ENCODE data around the gene EDA.

The EDA gene

DNA sequence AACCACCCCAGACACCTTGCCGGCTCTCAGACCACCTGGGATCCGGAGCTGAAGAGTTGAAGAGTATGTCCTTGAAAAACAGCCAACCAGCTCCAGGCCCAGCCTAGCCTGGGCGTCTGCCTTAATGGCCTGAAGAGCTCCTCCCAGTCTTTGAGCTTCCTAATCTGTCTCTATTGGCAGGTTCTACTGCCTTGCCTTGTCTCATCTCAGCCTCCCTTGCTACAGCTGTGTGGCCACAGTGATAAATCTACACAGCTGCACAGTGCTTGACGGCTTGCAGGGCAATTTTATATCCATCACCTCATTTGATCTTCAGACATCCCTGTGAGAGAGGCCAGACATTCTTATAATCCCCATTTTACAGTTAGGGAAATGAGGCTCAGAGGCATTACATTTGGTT lies 413.9 kb downstream of the EDA start:
- Histone ChIP-seq H3K27me3 (ENCODE audit: control insufficient read depth in 5 of 5, insufficient read depth in 4 of 5, low read length in 5 of 5) (peaks cover 0 to 24% (median 18%) of the 10 kb centered on the region in 5 donors), H3K36me3 (ENCODE audit: control insufficient read depth in 5 of 5, insufficient read depth in 5 of 5, low read length in 5 of 5) (no peaks in the 10 kb centered on the region), H3K4me1 (ENCODE audit: control insufficient read depth in 5 of 5, insufficient read depth in 5 of 5, low read length in 5 of 5) (peaks cover 0 to 8% (median 0%) of the 10 kb centered on the region in 5 donors), H3K9me3 (ENCODE audit: control insufficient read depth in 5 of 5, low read length in 5 of 5) (no peaks in the 10 kb centered on the region), H3K4me3 (ENCODE audit: low read depth in 1 of 5, low read length in 5 of 5) (no peak overlapping the region), H3K27ac (ENCODE audit: low read depth, low read length) (no peak overlapping the region), H3K9ac (ENCODE audit: low read length in 5 of 5) (no peak overlapping the region)

DNA sequence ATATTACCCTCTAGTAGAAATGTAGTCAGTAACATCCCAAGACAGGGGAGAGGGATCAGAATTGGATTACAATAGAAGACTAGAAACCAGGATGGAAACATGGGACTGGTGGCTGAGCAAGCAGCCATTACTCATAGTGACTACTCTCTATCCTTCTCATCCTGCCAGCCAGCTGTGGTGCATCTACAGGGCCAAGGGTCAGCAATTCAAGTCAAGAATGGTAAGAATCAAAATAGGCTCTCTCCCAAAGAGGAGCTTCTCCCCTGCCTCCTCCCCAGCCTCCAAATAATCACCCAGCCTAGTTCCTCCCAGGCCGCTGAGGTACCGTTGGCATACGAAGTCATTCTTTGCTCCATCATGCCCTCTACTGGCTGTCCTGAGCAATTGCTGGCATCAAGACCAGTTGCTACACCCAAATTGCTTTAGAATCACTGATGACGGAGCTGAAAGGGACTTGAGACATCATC lies 414.4 kb downstream of the EDA start:
- no peaks in the 10 kb centered on the region for H3K9me3 ChIP-seq (ENCODE audit: control insufficient read depth in 5 of 5, low read length in 5 of 5)
- peaks cover 0 to 23% (median 20%) of the 10 kb centered on the region in 5 donors for H3K27me3 ChIP-seq (ENCODE audit: control insufficient read depth in 5 of 5, insufficient read depth in 4 of 5, low read length in 5 of 5)
- peaks cover 0 to 7% (median 0%) of the 10 kb centered on the region in 5 donors for H3K4me1 ChIP-seq (ENCODE audit: control insufficient read depth in 5 of 5, insufficient read depth in 5 of 5, low read length in 5 of 5)
- H3K4me3 ChIP-seq (ENCODE audit: low read depth in 1 of 5, low read length in 5 of 5), result no peak overlapping the region
- no peaks in the 10 kb centered on the region for H3K36me3 ChIP-seq (ENCODE audit: control insufficient read depth in 5 of 5, insufficient read depth in 5 of 5, low read length in 5 of 5)
- no peak overlapping the region for H3K9ac ChIP-seq (ENCODE audit: low read length in 5 of 5)
- H3K27ac ChIP-seq (ENCODE audit: low read depth, low read length), result no peak overlapping the region

DNA sequence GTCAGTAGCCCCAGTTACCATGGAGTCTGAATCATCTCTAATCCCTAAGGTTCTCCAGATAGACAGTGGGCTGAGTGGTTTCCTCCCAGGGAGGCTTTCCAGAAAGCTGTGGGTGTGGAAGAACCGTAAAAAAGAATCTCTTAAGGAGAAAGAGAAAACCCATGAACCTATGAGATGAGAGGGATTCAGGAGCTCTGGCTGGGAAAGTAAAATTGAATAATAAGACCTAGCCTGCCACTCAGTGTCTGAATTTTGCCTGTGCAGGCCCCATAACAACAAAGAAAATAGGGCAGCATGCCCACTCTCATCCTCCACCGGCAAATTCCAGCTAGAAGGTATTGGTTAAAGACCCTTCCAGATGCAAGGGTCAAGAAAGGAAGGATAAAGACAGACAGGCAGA lies 416.9 kb downstream of the EDA start:
- no peak overlapping the region for H3K27ac ChIP-seq (ENCODE audit: low read depth, low read length)
- peaks cover 0 to 20% (median 17%) of the 10 kb centered on the region in 5 donors for H3K27me3 ChIP-seq (ENCODE audit: control insufficient read depth in 5 of 5, insufficient read depth in 4 of 5, low read length in 5 of 5)

GRCh38 chrX:70033348-70034051 lies 417.6 kb downstream of the EDA start:
- no peaks in the 10 kb centered on the region for H3K9me3 ChIP-seq (ENCODE audit: control insufficient read depth in 5 of 5, low read length in 5 of 5)
- no peak overlapping the region for H3K4me3 ChIP-seq (ENCODE audit: low read depth in 1 of 5, low read length in 5 of 5)
- H3K27ac ChIP-seq (ENCODE audit: low read depth, low read length), result no peak overlapping the region
- peaks cover 0 to 20% (median 14%) of the 10 kb centered on the region in 5 donors for H3K27me3 ChIP-seq (ENCODE audit: control insufficient read depth in 5 of 5, insufficient read depth in 4 of 5, low read length in 5 of 5)
- H3K36me3 ChIP-seq (ENCODE audit: control insufficient read depth in 5 of 5, insufficient read depth in 5 of 5, low read length in 5 of 5), result no peaks in the 10 kb centered on the region
- no peak overlapping the region for H3K9ac ChIP-seq (ENCODE audit: low read length in 5 of 5)
- no peaks in the 10 kb centered on the region for H3K4me1 ChIP-seq (ENCODE audit: control insufficient read depth in 5 of 5, insufficient read depth in 5 of 5, low read length in 5 of 5)

More for the DNA sequence above, 416.9 kb downstream of the EDA start:
- Histone ChIP-seq H3K9ac (ENCODE audit: low read length in 5 of 5) (no peak overlapping the region), H3K4me3 (ENCODE audit: low read depth in 1 of 5, low read length in 5 of 5) (no peak overlapping the region), H3K9me3 (ENCODE audit: control insufficient read depth in 5 of 5, low read length in 5 of 5) (no peaks in the 10 kb centered on the region), H3K36me3 (ENCODE audit: control insufficient read depth in 5 of 5, insufficient read depth in 5 of 5, low read length in 5 of 5) (no peaks in the 10 kb centered on the region), H3K4me1 (ENCODE audit: control insufficient read depth in 5 of 5, insufficient read depth in 5 of 5, low read length in 5 of 5) (no peaks in the 10 kb centered on the region)

DNA sequence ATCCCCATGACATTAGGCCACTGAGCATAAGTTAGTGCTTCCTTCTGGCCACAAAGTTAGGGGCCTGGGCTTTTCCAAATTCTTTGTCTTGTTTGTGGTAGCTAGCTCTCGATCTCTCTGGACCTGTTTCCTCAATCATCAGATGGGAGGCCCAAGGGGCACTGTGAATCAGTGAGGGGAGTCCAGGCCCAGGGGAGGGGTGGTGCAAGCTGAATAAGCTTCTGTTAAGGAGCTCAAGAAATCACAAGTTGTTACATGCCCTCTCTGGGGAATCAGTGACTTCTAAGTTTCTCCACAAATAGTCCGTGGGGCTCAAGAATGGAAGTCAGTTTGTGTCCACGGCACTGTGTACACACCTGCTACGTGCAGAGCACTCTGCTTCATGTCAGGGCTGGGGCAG lies 418.7 kb downstream of the EDA start:
- Histone ChIP-seq H3K27ac (ENCODE audit: low read depth, low read length) (no peak overlapping the region), H3K9me3 (ENCODE audit: control insufficient read depth in 5 of 5, low read length in 5 of 5) (no peaks in the 10 kb centered on the region), H3K36me3 (ENCODE audit: control insufficient read depth in 5 of 5, insufficient read depth in 5 of 5, low read length in 5 of 5) (no peaks in the 10 kb centered on the region), H3K9ac (ENCODE audit: low read length in 5 of 5) (no peak overlapping the region), H3K4me3 (ENCODE audit: low read depth in 1 of 5, low read length in 5 of 5) (no peak overlapping the region), H3K27me3 (ENCODE audit: control insufficient read depth in 5 of 5, insufficient read depth in 4 of 5, low read length in 5 of 5) (peaks cover 0 to 15% (median 10%) of the 10 kb centered on the region in 5 donors), H3K4me1 (ENCODE audit: control insufficient read depth in 5 of 5, insufficient read depth in 5 of 5, low read length in 5 of 5) (no peaks in the 10 kb centered on the region)

- Histone ChIP-seq H3K27ac (ENCODE audit: low read depth, low read length) (no peak overlapping the region), H3K27me3 (ENCODE audit: control insufficient read depth in 5 of 5, insufficient read depth in 4 of 5, low read length in 5 of 5) (peaks cover 0 to 17% (median 10%) of the 10 kb centered on the region in 5 donors), H3K4me3 (ENCODE audit: low read depth in 1 of 5, low read length in 5 of 5) (no peak overlapping the region), H3K36me3 (ENCODE audit: control insufficient read depth in 5 of 5, insufficient read depth in 5 of 5, low read length in 5 of 5) (no peaks in the 10 kb centered on the region), H3K9ac (ENCODE audit: low read length in 5 of 5) (no peak overlapping the region), H3K9me3 (ENCODE audit: control insufficient read depth in 5 of 5, low read length in 5 of 5) (no peaks in the 10 kb centered on the region), H3K4me1 (ENCODE audit: control insufficient read depth in 5 of 5, insufficient read depth in 5 of 5, low read length in 5 of 5) (no peaks in the 10 kb centered on the region)
Observed at GRCh38 chrX:70038515-70038914, 422.6 kb downstream of the EDA start.

DNA sequence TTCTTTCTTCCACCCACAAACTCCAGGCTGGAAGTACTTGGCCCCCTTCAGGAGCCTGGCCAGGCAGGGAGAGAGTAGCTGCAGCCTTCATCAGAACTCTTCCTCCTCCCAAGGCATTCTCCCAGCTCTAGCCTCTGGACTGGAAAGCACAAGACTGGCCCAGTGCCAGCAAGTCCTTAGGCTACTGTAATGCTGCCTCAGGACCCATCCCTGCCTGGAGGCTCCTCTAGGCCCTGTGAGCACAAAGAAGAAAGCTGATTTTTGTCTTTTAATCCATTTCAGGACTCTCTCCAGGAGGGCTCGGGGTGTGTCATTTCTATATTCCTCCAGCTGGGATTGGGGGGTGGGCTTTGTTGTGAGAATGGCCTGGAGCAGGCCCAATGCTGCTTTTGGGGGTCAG lies 423.0 kb downstream of the EDA start:
- Histone ChIP-seq H3K9me3 (ENCODE audit: control insufficient read depth in 5 of 5, low read length in 5 of 5) (no peaks in the 10 kb centered on the region), H3K4me3 (ENCODE audit: low read depth in 1 of 5, low read length in 5 of 5) (no peak overlapping the region), H3K4me1 (ENCODE audit: control insufficient read depth in 5 of 5, insufficient read depth in 5 of 5, low read length in 5 of 5) (no peaks in the 10 kb centered on the region), H3K9ac (ENCODE audit: low read length in 5 of 5) (no peak overlapping the region), H3K27ac (ENCODE audit: low read depth, low read length) (no peak overlapping the region), H3K36me3 (ENCODE audit: control insufficient read depth in 5 of 5, insufficient read depth in 5 of 5, low read length in 5 of 5) (no peaks in the 10 kb centered on the region), H3K27me3 (ENCODE audit: control insufficient read depth in 5 of 5, insufficient read depth in 4 of 5, low read length in 5 of 5) (peaks cover 0 to 19% (median 10%) of the 10 kb centered on the region in 5 donors)

GRCh38 chrX:70039758-70040157 lies 423.8 kb downstream of the EDA start:
- H3K9ac ChIP-seq (ENCODE audit: low read length in 5 of 5), result no peak overlapping the region
- H3K4me1 ChIP-seq (ENCODE audit: control insufficient read depth in 5 of 5, insufficient read depth in 5 of 5, low read length in 5 of 5), result no peaks in the 10 kb centered on the region

GRCh38 chrX:70041993-70042392 lies 426.1 kb downstream of the EDA start:
- H3K27me3 ChIP-seq (ENCODE audit: control insufficient read depth in 5 of 5, insufficient read depth in 4 of 5, low read length in 5 of 5), result peaks cover 0 to 19% (median 13%) of the 10 kb centered on the region in 5 donors
- peaks cover 0 to under 1% (median 0%) of the 10 kb centered on the region in 5 donors for H3K4me1 ChIP-seq (ENCODE audit: control insufficient read depth in 5 of 5, insufficient read depth in 5 of 5, low read length in 5 of 5)
- H3K36me3 ChIP-seq (ENCODE audit: control insufficient read depth in 5 of 5, insufficient read depth in 5 of 5, low read length in 5 of 5), result no peaks in the 10 kb centered on the region
- no peak overlapping the region for H3K27ac ChIP-seq (ENCODE audit: low read depth, low read length)
- no peak overlapping the region for H3K9ac ChIP-seq (ENCODE audit: low read length in 5 of 5)
- H3K4me3 ChIP-seq (ENCODE audit: low read depth in 1 of 5, low read length in 5 of 5), result no peak overlapping the region
- peaks cover 0 to 7% (median 4%) of the 10 kb centered on the region in 5 donors for H3K9me3 ChIP-seq (ENCODE audit: control insufficient read depth in 5 of 5, low read length in 5 of 5)

More at GRCh38 chrX:70039758-70040157, 423.8 kb downstream of the EDA start:
- Histone ChIP-seq H3K36me3 (ENCODE audit: control insufficient read depth in 5 of 5, insufficient read depth in 5 of 5, low read length in 5 of 5) (no peaks in the 10 kb centered on the region), H3K9me3 (ENCODE audit: control insufficient read depth in 5 of 5, low read length in 5 of 5) (no peaks in the 10 kb centered on the region), H3K27me3 (ENCODE audit: control insufficient read depth in 5 of 5, insufficient read depth in 4 of 5, low read length in 5 of 5) (peaks cover 0 to 23% (median 13%) of the 10 kb centered on the region in 5 donors), H3K27ac (ENCODE audit: low read depth, low read length) (no peak overlapping the region), H3K4me3 (ENCODE audit: low read depth in 1 of 5, low read length in 5 of 5) (no peak overlapping the region)
